GM06990 (cell line): Measurements from ENCODE around the gene GSTA4.
A peak's percentile ranks its signal among the peaks of the same experiment; 100 is the strongest.

Experiments
- DNase-seq: peaks from one replicate; pipeline ENCODE4 v3.0.0-alpha.2; 2011; ENCODE audit not compliant: insufficient read length; ENCODE audit errors: extremely low read depth
- H3K27me3 ChIP-seq: replicated peaks from 2 replicates; pipeline ENCODE4 v1.6.0; 2011; ENCODE audit warnings: low read length; ENCODE audit not compliant: control insufficient read depth, insufficient read depth
- H3K36me3 ChIP-seq: 2 replicates; pipeline ENCODE4 v1.5.1; 2011; ENCODE audit warnings: low read length; ENCODE audit not compliant: control insufficient read depth, insufficient read depth
- H3K4me3 ChIP-seq: replicated peaks from 2 replicates; pipeline ENCODE4 v1.5.1; 2011; ENCODE audit warnings: low read depth, mild to moderate bottlenecking, control low read depth, low read length
- TF ChIP-seq, protein P1 (sequence below): IDR thresholded peaks from 2 replicates; pipeline ENCODE4 v1.5.1; 2011; ENCODE audit warnings: low read length, control low read depth, mild to moderate bottlenecking, inconsistent platforms; ENCODE audit not compliant: insufficient read depth, poor library complexity, severe bottlenecking

GSTA4 gene

DNA sequence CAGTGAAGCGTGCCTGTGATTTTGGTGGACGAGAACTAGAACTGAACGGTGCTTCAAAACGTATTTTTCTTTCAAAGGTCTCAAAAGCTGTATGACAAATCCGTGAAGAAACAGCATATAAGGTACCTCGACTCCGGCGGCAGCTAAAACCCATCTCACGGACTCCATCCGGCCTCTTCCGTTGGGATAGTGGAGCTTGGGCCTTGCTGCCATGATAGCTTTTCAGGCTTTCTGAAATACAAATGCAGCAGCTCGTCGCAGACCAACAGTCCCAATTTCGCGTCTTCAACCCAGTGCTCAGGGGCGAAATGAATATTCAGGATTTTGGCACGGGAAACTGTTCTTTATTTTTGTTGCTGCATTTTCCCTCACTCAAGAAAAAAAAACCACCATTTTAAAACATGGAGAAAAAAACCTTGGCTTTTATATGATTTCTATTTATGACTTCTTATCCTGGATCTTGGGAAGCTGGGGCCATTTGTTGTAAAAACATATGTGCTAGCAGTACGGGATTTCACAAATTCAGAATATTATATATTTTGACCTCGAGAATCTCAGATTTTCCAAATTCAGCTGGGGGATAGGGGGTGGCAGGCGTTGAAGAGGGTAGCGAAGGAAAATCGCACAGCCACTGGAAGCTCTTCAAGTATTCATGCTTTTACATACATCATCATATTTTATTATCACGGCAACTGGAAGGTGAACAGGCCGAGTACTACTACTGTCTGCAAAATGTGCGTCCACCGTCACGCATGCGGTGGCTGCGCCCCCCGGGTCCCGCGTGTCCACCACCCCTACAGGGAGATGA lies 849 bp downstream of the GSTA4 start:
- Histone ChIP-seq H3K36me3 (no peaks in the 10 kb centered on the region), H3K4me3 (peak overlapping the region; percentile 60), H3K27me3 (no peaks in the 10 kb centered on the region)
- DNase-seq, result no peak
- TF ChIP-seq, protein P1, sequence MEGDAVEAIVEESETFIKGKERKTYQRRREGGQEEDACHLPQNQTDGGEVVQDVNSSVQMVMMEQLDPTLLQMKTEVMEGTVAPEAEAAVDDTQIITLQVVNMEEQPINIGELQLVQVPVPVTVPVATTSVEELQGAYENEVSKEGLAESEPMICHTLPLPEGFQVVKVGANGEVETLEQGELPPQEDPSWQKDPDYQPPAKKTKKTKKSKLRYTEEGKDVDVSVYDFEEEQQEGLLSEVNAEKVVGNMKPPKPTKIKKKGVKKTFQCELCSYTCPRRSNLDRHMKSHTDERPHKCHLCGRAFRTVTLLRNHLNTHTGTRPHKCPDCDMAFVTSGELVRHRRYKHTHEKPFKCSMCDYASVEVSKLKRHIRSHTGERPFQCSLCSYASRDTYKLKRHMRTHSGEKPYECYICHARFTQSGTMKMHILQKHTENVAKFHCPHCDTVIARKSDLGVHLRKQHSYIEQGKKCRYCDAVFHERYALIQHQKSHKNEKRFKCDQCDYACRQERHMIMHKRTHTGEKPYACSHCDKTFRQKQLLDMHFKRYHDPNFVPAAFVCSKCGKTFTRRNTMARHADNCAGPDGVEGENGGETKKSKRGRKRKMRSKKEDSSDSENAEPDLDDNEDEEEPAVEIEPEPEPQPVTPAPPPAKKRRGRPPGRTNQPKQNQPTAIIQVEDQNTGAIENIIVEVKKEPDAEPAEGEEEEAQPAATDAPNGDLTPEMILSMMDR, result no peak

DNA sequence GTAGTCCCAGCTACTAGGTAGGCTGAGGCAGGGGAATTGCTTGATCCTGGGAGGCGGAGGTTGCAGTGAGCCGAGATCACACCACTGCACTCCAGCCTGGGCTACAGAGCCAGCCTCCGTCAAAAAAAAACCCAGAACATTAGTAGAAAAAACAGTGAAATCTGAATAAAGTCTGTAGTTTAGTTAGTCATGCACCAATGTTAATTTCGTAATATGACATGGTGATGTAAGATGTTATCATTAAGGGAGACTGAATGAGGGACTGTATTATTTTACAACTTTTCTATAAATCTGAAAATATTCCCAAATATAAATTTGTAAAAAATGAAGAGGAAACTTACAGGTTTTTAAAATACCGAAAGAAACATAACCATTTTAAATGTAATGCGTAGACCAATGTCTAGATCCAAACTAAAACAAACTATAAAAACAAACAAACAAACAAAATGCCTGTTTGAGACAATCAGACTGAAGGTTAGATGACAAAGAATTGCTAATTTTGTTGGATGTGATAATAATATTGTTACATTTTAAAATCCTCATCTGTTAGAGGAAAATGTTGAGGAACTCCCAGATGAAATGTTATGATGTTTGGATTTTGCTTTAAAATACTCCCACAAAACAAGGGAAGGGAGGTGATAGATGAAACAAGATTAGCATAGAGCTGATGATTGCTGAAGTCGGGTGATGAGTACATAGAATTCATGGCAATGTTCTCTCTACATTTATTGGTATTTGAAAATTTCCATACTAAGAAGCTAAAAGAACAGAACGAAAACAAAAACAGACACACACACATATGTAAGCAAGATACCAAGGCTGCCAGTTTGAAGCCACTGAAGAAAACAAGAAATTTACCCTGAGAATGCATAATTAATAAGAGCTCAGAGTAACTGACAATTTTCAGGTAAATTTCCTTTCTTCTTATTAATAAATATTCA lies 1.8 kb downstream of the GSTA4 start:
- H3K4me3 ChIP-seq, result no peak overlapping the region
- TF ChIP-seq, protein P1, result no peak
- H3K36me3 ChIP-seq, result no peaks in the 10 kb centered on the region
- DNase-seq, result no peak
- no peaks in the 10 kb centered on the region for H3K27me3 ChIP-seq

DNA sequence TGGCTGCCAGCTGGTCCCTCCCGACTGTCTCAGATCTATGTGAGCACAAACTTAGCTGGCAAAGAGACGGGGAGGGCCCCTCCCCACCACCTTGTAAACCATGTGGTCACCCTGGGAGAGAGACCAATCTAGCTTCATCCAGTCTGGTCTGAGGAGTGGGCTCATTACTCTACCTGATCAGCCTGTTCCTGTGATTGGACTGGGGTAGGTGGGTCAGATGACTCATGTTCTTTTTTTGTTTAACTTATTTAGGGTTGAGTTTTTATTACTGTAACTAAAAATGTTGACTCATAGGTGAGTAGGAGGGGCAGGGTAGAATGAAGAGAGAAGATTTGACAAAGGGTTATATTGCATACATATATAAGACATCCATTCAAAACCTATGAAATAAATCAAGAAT lies 4.7 kb downstream of the GSTA4 start:
- H3K36me3 ChIP-seq, result no peaks in the 10 kb centered on the region
- no peak overlapping the region for H3K4me3 ChIP-seq
- no peak for DNase-seq
- no peaks in the 10 kb centered on the region for H3K27me3 ChIP-seq
- TF ChIP-seq, protein P1, result no peak

DNA sequence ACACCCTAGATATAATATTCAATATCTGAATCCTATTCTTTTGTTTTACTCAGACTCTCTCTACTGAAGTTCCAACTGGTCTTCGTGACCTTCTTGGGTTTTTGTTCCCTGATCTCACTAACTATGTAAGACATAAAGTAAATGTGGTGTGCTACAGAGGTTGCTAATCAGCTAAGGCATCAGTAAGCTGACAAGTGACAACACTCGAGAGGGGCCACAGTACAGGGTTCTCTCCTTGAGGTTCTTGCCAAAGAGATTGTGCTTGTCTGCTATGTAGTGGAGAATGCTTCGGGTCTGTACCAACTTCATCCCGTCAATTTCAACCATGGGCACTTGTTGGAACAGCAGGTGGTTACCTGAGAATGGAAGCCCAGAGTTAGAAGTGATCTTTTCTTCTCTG lies 9.9 kb downstream of the GSTA4 start:
- Histone ChIP-seq H3K27me3 (no peaks in the 10 kb centered on the region), H3K4me3 (no peak overlapping the region), H3K36me3 (no peaks in the 10 kb centered on the region)
- TF ChIP-seq, protein P1, result no peak
- no peak for DNase-seq

DNA sequence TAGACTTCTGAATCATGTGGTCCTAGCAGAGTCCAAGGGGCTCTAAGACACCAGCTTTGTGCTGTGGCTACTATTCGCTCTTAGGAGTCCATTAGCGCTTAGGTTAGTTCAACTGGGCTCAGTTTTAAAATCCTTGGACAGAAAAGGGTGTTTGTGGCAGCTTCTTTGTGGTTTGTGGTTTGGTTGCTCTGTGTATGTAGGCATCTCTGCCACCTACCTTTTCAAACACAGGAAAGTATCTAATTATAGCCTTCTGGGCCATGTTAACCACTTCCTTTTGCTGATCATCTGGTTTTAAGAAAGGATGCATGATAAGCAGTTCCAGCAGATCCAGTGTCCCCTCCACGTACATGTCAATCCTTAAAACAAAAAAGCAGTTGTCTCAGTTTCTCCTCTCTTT lies 10.8 kb downstream of the GSTA4 start:
- TF ChIP-seq, protein P1, result no peak
- peak; percentile 36 for DNase-seq
- Histone ChIP-seq H3K4me3 (no peak overlapping the region), H3K27me3 (no peaks in the 10 kb centered on the region), H3K36me3 (no peaks in the 10 kb centered on the region)
